Suppressor macrophage treated with lipopolysaccharide for 4 hours (primary cell): ENCODE data around the gene SQOR.

Source experiments
- DNase-seq: peaks from one replicate; pipeline ENCODE4 v3.0.0-alpha.2; 2020

SQOR gene

DNA sequence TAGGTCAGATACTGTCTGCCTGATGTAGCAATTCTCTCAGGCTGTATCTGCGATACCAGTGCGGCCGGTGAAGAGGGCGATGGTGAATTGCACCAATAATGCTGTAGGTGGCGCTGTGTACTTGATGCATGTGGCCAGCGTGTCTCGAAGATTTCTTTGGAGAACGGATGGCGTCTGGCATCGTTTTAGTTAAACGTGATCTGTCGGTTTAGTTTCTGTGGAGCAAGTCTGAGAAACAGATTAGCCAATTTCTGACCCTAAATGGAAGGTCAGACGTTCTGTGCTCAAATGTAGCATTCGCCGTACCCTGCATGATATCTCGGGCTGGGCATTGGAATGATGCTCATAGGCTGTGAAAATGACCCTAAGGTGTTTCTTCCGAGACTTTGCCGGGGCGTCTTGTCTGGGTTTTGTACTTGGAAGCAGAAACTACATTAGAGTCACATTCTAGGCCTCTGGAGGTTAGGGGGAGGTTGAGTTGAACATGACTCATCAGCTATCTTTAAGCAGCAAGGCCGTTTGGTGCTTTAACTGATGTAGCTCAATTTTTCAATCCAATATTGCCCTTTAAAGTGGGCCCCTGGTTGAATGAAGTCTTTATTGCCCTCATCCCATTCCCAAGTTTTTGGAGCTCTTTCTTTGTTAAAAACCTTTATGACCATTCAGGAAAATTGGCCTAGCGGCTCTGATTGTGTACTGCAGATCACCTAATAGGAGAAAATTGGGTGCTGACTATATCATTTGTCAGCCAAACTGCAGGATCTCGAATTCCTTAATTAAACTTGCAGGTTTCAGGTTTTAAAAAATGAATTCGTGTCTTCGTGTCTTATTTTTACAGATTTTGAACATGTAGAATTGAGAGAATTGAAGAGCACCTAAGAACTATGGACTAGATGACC is 80.0 kb downstream of the SQOR start:
- peak; percentile 53 for DNase-seq

DNA sequence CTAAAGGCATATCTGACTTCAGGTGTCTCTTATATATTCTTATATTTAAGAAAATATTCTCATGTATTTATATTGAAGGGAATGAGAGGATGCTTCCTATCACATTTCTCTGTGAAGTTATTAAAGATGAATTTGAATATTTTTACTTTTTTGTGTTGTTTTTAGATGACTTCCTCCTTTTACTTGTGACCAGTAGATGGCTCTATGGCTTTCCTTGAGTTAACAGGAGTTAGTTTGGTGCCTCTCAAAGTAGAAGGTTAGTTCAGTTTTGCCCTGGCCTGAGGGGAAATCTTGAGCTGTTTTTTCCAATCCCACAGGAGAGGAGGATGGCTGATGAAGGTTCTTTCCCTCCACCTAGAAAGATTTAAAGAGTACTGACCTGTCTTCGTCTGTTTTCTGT is 80.7 kb downstream of the SQOR start:
- DNase-seq = no peak

DNA sequence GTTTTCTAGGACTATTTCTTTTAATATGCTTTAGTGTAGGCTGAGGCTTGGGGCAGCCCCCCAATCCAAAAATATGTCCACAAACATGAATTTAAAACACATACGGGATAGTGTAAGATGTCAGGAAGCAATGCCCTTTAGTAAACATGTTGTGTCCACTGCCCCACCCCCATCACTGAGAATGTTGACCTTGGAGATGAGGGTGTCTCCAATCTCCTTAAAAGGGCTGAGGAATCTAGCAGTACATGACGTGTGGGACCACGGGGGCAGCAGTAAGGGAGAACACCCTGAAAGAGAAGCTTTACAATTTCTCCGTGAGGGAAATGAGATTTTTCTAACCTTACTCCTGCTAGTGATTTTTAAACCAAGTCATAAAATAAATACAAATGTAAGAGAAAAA is 84.7 kb downstream of the SQOR start:
- no peak for DNase-seq

DNA sequence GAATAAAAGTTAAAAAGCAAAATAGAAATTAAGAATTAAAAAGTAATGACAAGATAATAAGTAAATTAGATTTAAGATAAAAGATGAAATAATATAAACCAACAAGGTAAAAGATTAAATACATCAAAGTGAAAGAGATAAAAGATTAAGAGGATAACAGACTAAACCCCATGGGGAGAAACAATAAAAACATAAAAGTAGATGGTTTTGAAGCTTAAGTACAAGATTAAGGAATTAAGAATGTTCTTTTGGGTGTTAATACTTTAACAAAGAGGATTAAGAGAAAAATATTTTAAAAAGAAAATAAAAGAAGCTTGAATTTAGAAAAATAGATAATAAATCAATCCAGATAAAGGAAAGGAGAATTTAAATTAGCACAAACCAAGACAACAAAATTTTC is 85.4 kb downstream of the SQOR start:
- DNase-seq = no peak

DNA sequence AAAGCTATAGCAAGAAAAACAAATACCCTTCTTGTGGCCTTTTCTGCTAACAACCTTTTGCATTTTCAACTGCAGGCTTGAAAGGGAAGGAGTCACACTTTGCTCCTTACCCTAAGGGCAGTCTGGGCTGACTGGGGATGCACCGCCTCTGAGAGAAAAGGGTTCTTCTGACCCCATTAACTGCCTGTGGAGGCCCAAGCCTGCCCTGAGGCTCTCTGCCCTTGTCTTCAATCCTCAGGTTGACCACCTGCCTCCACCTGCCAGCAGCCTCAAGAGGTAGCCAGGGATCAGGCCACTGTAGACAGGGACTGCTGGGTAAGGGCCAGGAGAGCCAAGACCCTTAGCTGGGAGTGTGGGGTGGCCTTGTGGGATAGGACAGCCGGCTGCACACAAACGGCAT is 93.8 kb downstream of the SQOR start:
- no peak for DNase-seq

DNA sequence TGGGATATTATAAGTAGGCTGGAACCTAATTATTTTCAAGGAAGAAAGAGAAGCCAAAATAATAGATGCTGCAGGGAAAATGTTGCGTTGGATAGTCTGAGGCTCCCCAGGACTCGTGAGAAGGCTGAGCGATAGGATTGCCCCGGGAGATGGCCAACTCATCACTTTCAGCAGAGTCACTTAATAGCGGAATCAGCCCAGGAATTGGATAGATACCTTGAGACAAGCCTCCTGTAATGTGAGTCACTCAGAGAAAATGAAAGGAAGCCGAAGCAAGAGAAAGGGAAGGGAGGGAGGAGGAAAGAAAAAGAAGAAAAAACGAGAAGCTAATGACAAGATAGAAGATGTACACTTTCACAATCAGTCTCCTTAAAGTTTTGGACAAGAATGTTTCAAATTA is 94.3 kb downstream of the SQOR start:
- no peak for DNase-seq

DNA sequence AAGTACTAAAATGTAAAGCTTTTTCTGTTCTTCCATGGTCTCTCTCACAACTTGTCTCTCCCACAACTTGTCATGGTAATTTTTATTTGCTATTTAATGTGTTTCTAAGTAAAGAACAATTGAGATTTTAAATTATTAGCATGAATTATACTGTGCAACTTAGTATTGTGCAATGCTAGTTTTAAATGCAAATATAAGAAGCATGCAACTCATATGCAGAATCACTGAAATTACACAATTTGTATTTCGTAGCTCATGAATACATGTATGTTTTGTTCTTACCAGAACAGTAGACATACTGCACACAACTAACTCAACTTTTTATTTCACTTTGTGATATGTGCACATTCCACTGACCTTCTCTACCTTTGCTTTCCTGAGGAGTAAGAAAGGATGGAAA is 96.5 kb downstream of the SQOR start:
- no peak for DNase-seq

DNA sequence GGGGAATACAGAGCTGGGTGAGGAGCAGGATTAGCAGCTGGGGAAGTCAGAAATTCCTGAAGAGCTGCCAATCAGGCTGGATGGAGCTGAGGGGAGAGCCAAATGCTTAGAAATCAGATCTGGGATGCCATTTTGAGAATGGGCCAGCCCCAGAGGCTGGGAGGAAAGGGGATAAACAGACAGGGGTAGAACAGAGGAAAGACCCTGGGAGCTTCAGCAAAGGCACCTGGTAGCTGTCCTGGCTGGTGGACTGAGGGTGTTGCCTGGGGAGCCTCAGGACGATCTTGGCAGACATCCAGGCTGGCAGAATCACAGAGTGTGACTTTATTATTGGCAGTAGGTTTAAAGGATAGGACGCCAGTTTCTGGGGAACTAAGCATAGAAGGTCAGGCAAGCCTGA is 97.8 kb downstream of the SQOR start:
- no peak for DNase-seq

DNA sequence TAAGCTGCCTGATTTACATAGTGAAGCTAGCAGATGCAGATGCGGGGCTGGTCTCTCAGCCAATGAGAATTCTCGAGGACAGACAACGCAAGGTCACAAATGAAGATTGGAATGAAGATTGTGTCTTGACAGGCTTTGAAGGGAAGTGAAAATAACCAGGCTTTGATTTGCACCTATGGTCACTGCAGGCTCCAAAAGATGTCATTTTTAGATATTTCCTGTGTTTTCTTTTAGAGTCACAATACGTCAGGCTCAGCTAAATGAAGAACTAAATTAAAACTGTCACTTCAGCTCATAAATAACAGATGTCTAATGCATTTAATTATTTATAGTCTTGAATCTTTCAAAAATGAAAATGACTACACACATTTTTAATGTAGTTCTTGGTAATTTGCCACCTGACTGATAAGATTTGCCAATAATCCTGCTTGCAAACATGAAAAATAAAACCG is 99.5 kb downstream of the SQOR start:
- DNase-seq = no peak
